H9 (cell line): Measurements from ENCODE around the gene ARHGAP8. TPM values are rescaled to one million over a fixed set of nuclear protein-coding genes. Genes with fewer than 3 reads are reported as not detected.
A peak's percentile ranks its signal among the peaks of the same experiment; 100 is the strongest.

Experiments used
- DNase-seq: peaks from one replicate; pipeline ENCODE4 v3.0.0-alpha.2; 2017
- H2AFZ ChIP-seq: one replicate; pipeline ENCODE4 v1.6.1; 2013; ENCODE audit warnings: mild to moderate bottlenecking, low read length, control low read depth, moderate library complexity
- H2AK5ac ChIP-seq: 2 replicates; pipeline ENCODE4 v1.6.1; 2013; ENCODE audit warnings: low read length, control low read depth, mixed read lengths; ENCODE audit not compliant: insufficient read length
- H2BK120ac ChIP-seq: one replicate; pipeline ENCODE4 v1.6.1; 2013; ENCODE audit warnings: low read depth, mild to moderate bottlenecking, low read length, control low read depth, inconsistent platforms; ENCODE audit not compliant: poor library complexity, severe bottlenecking
- H2BK12ac ChIP-seq: 2 replicates; pipeline ENCODE4 v1.6.1; 2013; ENCODE audit warnings: low read length, control low read depth, mixed read lengths, low read depth; ENCODE audit not compliant: insufficient read length
- H2BK15ac ChIP-seq: 2 replicates; pipeline ENCODE4 v1.6.1; 2013; ENCODE audit warnings: low read depth, low read length, control low read depth
- H2BK20ac ChIP-seq: one replicate; pipeline ENCODE4 v1.6.1; 2013; ENCODE audit warnings: low read depth, mild to moderate bottlenecking, low read length, control low read depth, inconsistent platforms; ENCODE audit not compliant: poor library complexity, severe bottlenecking
- H2BK5ac ChIP-seq: 2 replicates; pipeline ENCODE4 v1.6.1; 2013; ENCODE audit warnings: low read length, control low read depth, mixed read lengths; ENCODE audit not compliant: insufficient read length
- H3K14ac ChIP-seq: 2 replicates; pipeline ENCODE4 v1.6.1; 2013; ENCODE audit warnings: low read length, control low read depth; ENCODE audit not compliant: insufficient read depth
- H3K18ac ChIP-seq: 2 replicates; pipeline ENCODE4 v1.6.1; 2013; ENCODE audit warnings: low read depth, mild to moderate bottlenecking, mixed read lengths, low read length, control low read depth; ENCODE audit not compliant: insufficient read length
- H3K23ac ChIP-seq: 2 replicates; pipeline ENCODE4 v1.6.1; 2013; ENCODE audit warnings: low read length, control low read depth, mixed read lengths, low read depth; ENCODE audit not compliant: insufficient read length
- H3K23me2 ChIP-seq: 2 replicates; pipeline ENCODE4 v1.6.1; 2013; ENCODE audit warnings: low read depth, mild to moderate bottlenecking, mixed read lengths, low read length, control low read depth; ENCODE audit not compliant: insufficient read length, poor library complexity, severe bottlenecking
- H3K27ac ChIP-seq: 2 replicates; pipeline ENCODE4 v1.5.1; 2013; ENCODE audit warnings: low read length, control low read depth, mixed read lengths, low read depth; ENCODE audit not compliant: insufficient read length
- H3K27me3 ChIP-seq: 2 replicates; pipeline ENCODE4 v1.6.1; 2013; ENCODE audit warnings: low read length, control low read depth, inconsistent platforms; ENCODE audit not compliant: insufficient read depth
- H3K4ac ChIP-seq: 2 replicates; pipeline ENCODE4 v1.6.1; 2013; ENCODE audit warnings: low read depth, mild to moderate bottlenecking, control low read depth, inconsistent platforms, low read length, moderate library complexity
- H3K4me1 ChIP-seq: 2 replicates; pipeline ENCODE4 v1.6.1; 2013; ENCODE audit warnings: low read length, control low read depth, inconsistent platforms; ENCODE audit not compliant: insufficient read depth
- H3K4me2 ChIP-seq: 2 replicates; pipeline ENCODE4 v1.6.1; 2013; ENCODE audit warnings: low read length, control low read depth, mixed read lengths; ENCODE audit not compliant: insufficient read length, insufficient read depth
- H3K56ac ChIP-seq: 2 replicates; pipeline ENCODE4 v1.6.1; 2013; ENCODE audit warnings: low read depth, mild to moderate bottlenecking, mixed read lengths, low read length, control low read depth; ENCODE audit not compliant: insufficient read length
- H3K79me1 ChIP-seq: 2 replicates; pipeline ENCODE4 v1.6.1; 2013; ENCODE audit warnings: low read depth, mild to moderate bottlenecking, moderate library complexity, low read length, control low read depth, inconsistent platforms; ENCODE audit not compliant: insufficient read depth, poor library complexity, severe bottlenecking
- H3K79me2 ChIP-seq: 2 replicates; pipeline ENCODE4 v1.6.1; 2013; ENCODE audit warnings: low read length, control low read depth, inconsistent platforms; ENCODE audit not compliant: insufficient read depth
- H3K9ac ChIP-seq: 2 replicates; pipeline ENCODE4 v1.6.1; 2013; ENCODE audit warnings: low read length, control low read depth, mixed read lengths; ENCODE audit not compliant: insufficient read length; ENCODE audit errors: extremely low read depth
- H3K9me3 ChIP-seq: one replicate; pipeline ENCODE4 v1.6.1; 2013; ENCODE audit warnings: low read depth, low read length, inconsistent platforms; ENCODE audit not compliant: control insufficient read depth
- H3T11ph ChIP-seq: one replicate; pipeline ENCODE4 v1.6.1; 2013; ENCODE audit warnings: mild to moderate bottlenecking, low read length, control low read depth, inconsistent platforms
- H4K20me1 ChIP-seq: one replicate; pipeline ENCODE4 v1.6.1; 2013; ENCODE audit not compliant: control insufficient read depth, insufficient read length, insufficient read depth
- H4K5ac ChIP-seq: 2 replicates; pipeline ENCODE4 v1.6.1; 2013; ENCODE audit warnings: low read depth, mild to moderate bottlenecking, mixed read lengths, low read length, control low read depth; ENCODE audit not compliant: insufficient read length
- H4K8ac ChIP-seq: replicated peaks from 2 replicates; pipeline ENCODE4 v1.6.1; 2013; ENCODE audit warnings: low read length, control low read depth, mixed read lengths, low read depth; ENCODE audit not compliant: insufficient read length
- H4K91ac ChIP-seq: 2 replicates; pipeline ENCODE4 v1.6.1; 2013; ENCODE audit warnings: low read depth, mild to moderate bottlenecking, moderate library complexity, mixed read lengths, low read length, control low read depth; ENCODE audit not compliant: insufficient read length
- H3K27ac Mint-ChIP-seq, 3 experiments: 2 replicates in 2 of 3; 3 replicates in 1 of 3; pipeline ENCODE4 v1.8.0; 2020 to 2021; ENCODE audit warnings: mixed read lengths in 3 of 3, mild to moderate bottlenecking in 1 of 3, moderate library complexity in 1 of 3
- H3K27me3 Mint-ChIP-seq: 2 replicates; pipeline ENCODE4 v1.8.0; 2021; ENCODE audit warnings: low read depth, mild to moderate bottlenecking, moderate library complexity, mixed read lengths
- H3K36me3 Mint-ChIP-seq, 3 experiments: 2 replicates in 2 of 3; 3 replicates in 1 of 3; pipeline ENCODE4 v1.8.0; 2020 to 2021; ENCODE audit warnings: low read depth in 3 of 3, mixed read lengths in 3 of 3; ENCODE audit not compliant: insufficient read depth in 1 of 3
- H3K4me1 Mint-ChIP-seq, 2 experiments: 2 replicates each; pipeline ENCODE4 v1.8.0; 2020; ENCODE audit warnings: mixed read lengths in 2 of 2
- H3K4me3 Mint-ChIP-seq, 2 experiments: 2 replicates in 1 of 2; 3 replicates in 1 of 2; pipeline ENCODE4 v1.8.0; 2020 to 2021; ENCODE audit warnings: mild to moderate bottlenecking in 2 of 2, mixed read lengths in 2 of 2, moderate library complexity in 1 of 2
- H3K9me3 Mint-ChIP-seq, 2 experiments: 2 replicates in 1 of 2; 3 replicates in 1 of 2; pipeline ENCODE4 v1.8.0; 2020; ENCODE audit warnings: mild to moderate bottlenecking in 2 of 2, mixed read lengths in 2 of 2, moderate library complexity in 1 of 2
- WGBS: extraction: QIAGEN DNeasy Blood & Tissue Kit; methylation state at CpG from one replicate; pipeline ENCODE4 v1.1.7; 2013; ENCODE audit warnings: missing lambda C conversion rate, low lambda C conversion rate, mixed read lengths; ENCODE audit not compliant: insufficient read length; ENCODE audit errors: extremely low coverage; 5-methylcytosine and 5-hydroxymethylcytosine counted together
- total RNA-seq: library from RNA; stranded (reverse); gene quantifications from 2 replicates; pipeline ENCODE4 v1.2.1, GENCODE V29; 2021
- TF ChIP-seq, protein P1 (sequence below): fragments of 200-600 bp; sonication (generic); conservative IDR thresholded peaks from 3 replicates; pipeline ENCODE4 v1.8.0; 2021; ENCODE audit warnings: antibody characterized with exemption, mild to moderate bottlenecking

The ARHGAP8 gene
- total RNA-seq, 1 experiment from 2014 or later: 35.4 TPM

DNA sequence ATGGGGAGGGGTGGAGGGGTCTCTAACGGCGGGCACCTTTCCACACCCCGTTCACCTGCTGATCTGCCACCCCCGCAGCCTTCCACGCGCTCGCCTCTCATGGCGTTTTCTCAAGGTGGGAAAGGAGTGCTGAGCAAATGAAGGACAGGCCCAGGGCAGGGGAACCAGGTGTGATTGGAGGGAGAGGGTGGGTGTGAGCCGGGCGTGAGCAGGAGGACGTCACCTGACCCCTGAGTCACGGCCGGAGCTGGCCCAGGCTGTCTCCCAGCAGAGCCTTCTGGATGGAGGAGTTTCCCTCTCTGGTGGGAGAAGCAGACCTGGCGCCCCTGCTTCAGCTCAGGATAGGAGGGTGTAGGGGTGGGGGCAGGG, 14.0 kb upstream of the ARHGAP8 start:
- WGBS: no CpG with 5 or more reads among the region's 14 CpGs
- no peak overlapping the region for H3K56ac ChIP-seq
- no peaks in the 10 kb centered on the region for H3K9me3 Mint-ChIP-seq
- H3K27ac ChIP-seq: no peak overlapping the region
- no peaks in the 10 kb centered on the region for H3K9me3 ChIP-seq
- H3K9ac ChIP-seq: no peak overlapping the region
- no peak overlapping the region for H3K4me2 ChIP-seq
- H3K27me3 ChIP-seq: no peaks in the 10 kb centered on the region
- DNase-seq: peak; percentile 70
- no peaks in the 10 kb centered on the region for H3K79me1 ChIP-seq
- H3K36me3 Mint-ChIP-seq: no peaks in the 10 kb centered on the region
- H3K79me2 ChIP-seq: no peaks in the 10 kb centered on the region
- no peak overlapping the region for H4K8ac ChIP-seq
- H3K23me2 ChIP-seq: no peaks in the 10 kb centered on the region
- peaks cover 18% of the 10 kb centered on the region for H3K27me3 Mint-ChIP-seq
- H2BK5ac ChIP-seq: no peak overlapping the region
- H3K27ac Mint-ChIP-seq: peak overlapping the region in 1 of 3 experiments; percentile 15; a peak in 1 of 7 replicates
- H3K4me1 Mint-ChIP-seq: peaks cover 14 to 33% of the 10 kb centered on the region in 2 experiments
- H2BK15ac ChIP-seq: no peak overlapping the region
- H3K18ac ChIP-seq: peak overlapping the region; percentile 5
- H2AFZ ChIP-seq: no peak overlapping the region
- no peak overlapping the region for H2BK20ac ChIP-seq
- no peak overlapping the region for H3K23ac ChIP-seq
- TF ChIP-seq, protein P1, sequence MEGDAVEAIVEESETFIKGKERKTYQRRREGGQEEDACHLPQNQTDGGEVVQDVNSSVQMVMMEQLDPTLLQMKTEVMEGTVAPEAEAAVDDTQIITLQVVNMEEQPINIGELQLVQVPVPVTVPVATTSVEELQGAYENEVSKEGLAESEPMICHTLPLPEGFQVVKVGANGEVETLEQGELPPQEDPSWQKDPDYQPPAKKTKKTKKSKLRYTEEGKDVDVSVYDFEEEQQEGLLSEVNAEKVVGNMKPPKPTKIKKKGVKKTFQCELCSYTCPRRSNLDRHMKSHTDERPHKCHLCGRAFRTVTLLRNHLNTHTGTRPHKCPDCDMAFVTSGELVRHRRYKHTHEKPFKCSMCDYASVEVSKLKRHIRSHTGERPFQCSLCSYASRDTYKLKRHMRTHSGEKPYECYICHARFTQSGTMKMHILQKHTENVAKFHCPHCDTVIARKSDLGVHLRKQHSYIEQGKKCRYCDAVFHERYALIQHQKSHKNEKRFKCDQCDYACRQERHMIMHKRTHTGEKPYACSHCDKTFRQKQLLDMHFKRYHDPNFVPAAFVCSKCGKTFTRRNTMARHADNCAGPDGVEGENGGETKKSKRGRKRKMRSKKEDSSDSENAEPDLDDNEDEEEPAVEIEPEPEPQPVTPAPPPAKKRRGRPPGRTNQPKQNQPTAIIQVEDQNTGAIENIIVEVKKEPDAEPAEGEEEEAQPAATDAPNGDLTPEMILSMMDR: no peak
- H2BK120ac ChIP-seq: no peak overlapping the region
- H4K91ac ChIP-seq: no peak overlapping the region
- H3K4ac ChIP-seq: no peak overlapping the region
- H4K20me1 ChIP-seq: no peaks in the 10 kb centered on the region
- peak overlapping the region; percentile 4; the same call in 1 of the 2 replicates for H3K14ac ChIP-seq
- H4K5ac ChIP-seq: no peak overlapping the region
- H2BK12ac ChIP-seq: no peak overlapping the region
- no peak overlapping the region for H3K4me3 Mint-ChIP-seq
- no peak overlapping the region for H3T11ph ChIP-seq
- H3K4me1 ChIP-seq: no peaks in the 10 kb centered on the region; the same call in 1 of the 2 replicates
- H2AK5ac ChIP-seq: no peak overlapping the region
